Stimulated activated CD8-positive, alpha-beta memory T cell treated with anti-CD3 and anti-CD28 coated beads, Interleukin-4, amount 100 ng/mL, for 48 hours (primary cell): ENCODE measurements around the gene ALPL.

Experiments used
- DNase-seq: peaks from one replicate; pipeline ENCODE4 v3.0.0-alpha.2; 2020

Gene ALPL

DNA sequence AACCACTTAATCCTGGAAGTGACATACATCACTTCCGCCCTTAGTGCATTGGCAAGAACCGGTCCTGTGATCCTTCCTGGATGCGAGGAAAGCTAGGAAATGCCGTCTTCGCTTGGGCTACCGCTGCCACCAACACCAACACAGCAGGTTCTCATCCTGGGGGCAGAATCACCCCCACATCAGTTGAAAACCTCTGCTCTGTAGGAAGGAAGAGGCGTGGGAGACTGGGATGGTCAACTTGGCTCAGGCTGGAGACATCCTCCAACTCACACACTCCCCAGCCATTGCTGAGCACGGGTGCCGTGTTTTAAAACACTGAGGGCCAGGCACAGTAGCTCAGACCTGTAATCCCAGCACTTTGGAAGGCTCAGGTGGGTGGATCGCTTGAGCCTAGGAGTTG lies 74.9 kb downstream of the ALPL start:
- DNase-seq: no peak

DNA sequence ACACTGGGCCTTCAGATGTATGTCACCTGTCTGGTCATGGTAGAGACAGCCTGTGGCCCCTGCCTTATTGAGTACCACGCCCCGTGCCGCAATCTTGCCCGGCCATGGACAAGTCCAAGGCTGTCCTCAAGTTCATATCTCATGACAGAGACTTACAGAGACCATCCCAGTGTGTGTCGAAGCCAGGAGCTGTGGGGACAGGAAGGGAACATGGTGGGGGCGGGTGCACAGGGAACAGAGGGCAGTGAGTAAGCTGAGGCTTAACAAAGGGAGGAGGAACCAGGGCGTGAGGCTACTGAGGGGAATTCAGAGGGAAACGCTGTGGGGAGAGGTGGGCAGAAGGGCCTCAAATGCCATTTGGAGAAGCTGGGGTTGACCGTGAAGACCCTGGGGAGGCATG lies 75.8 kb downstream of the ALPL start:
- DNase-seq: no peak

DNA sequence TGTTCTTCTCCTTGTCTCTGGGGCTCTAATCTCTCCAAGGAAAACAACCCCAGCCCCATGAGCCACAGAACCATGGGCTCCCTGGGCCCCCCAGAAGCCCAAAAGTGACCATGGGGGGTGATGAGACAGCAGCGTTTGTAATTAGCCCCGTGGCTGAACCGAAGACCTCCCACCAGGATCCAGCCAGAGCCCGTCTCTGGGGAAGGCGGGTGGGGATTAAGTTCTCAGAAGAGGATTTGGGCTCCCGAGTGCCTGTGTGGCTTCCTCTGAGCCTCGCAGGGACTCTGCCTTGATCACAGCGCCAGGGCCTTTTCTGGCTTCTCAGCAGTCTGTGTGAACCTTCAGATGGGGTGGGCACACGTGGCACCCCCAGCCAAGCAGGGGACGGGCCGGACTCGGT lies 77.0 kb downstream of the ALPL start:
- no peak for DNase-seq

DNA sequence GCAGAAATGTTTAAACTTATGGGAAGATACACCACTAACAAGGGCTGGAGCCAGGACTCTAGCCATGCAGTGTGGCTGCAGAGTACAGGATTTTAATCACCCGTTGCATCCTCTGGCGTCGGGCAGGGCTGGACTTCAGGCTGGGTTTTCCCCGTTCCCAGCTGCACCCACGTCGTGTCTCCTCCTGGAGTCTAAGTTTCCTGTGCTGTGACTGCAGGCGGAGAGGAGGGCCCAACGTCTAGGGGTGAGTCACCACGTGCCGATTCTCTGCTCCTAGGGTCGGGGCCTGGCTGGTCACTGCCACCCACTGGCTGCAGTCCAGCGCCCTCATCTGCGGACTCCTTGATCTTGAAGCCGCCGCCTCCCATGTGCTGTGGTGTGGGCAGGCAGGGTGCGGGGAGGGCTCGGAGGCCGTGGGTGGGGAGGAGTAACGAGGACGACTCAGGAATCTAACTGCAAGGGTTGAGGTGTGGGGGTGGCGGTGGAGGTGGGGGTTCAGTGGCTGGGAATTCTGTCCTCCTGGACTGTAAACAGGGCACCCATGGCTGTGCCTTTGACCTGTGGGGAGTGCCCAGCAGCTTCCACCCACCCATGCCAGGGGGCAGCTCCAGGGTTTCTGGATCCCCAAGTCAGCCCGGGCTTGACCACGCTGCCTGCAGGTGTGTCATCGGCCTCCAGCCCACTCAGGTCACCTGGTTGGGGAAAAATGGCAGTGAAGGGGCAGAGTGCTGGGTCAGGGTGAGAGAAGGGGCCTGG lies 77.8 kb downstream of the ALPL start:
- no peak for DNase-seq

DNA sequence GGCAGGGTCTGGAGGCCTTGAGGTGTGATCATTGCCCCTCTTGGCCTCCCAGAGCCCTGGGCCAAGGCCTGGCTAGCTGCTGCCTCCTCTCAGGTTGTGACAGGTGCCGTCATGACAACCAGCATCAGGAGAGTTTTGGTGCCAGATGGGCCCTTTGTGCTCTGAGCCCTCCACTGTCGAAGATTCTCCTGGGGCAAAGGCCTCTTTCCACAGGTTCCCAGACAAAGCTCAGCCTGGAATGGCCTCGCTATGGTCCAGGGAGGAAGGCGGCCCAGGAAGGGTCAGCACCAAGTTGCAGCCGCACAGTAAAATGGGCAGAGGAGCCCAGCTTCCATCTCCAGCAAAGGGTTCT lies 78.4 kb downstream of the ALPL start:
- DNase-seq: no peak

DNA sequence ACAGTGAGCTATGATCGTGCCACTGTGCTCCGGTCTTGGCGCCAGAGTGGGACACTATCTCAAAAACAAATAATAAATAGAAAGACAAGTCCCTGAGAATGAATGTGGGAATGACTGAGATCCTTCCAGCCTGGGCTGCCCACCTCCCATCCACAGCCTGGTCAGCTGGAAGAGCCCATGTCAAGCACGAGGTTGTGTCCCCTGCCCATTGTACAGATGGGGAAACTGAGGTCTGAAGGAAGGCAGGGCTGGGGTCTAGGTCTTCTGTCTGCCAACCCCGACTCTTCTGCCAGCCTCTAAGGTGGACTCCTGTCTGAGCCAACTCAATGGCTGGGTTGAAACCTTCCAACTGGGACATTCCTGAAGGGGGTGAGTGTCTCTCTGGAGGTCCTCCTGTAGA lies 80.4 kb downstream of the ALPL start:
- no peak for DNase-seq

DNA sequence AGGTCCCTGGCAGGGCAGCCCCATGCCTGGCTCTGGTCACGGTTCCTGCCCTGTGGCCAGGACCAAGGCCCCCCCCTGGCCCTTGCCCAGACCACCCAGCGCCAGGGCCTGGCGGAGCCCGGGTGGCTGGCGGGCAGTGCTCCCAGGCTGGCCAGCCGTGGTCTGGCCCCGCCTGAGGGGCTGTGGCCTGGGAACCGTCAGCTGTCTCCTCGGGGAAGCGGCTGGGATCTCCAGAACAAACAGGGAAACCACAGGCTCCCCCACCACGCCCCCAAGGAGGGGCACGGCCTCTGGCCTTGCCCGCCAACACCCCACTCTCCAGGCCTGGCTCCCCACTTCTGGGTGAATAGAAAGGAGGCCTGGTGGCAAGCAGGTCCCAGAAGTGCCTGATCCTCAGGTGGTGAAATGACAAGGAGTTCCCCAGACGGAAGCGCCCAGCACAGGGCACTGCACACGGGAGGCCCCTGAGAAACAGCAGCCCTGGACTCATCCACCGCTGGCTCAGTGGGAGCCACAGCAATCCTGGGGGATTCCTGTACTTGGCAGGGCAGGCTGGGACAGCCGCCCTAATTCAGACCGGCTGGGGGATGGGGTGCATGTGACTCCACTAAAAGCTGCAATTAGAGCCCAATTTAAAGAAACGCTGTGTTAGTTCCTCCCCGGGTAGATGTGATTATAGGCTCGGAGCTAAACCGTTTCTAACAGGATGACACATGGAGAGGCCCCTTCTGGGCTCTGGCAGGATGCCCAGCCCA lies 81.1 kb downstream of the ALPL start:
- no peak for DNase-seq

DNA sequence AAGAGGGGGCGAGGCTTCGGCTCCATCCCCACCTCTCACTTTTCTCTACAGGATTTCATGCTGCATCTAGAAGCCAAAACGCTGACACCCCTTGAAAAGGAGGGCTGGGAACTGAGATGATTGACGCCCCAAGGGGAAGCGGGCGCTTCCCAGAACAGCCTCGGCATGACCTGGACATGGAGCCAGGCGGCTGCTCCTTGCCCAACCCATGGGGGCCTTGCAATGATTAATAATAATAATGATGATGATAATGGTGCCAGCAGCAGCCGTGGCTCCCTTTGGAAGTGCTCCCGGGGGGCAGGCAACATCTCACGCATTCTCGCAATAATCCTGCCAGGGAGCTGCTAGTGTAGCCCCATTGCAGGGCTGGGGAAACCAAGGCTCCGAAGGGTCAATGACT lies 81.7 kb downstream of the ALPL start:
- DNase-seq: no peak

DNA sequence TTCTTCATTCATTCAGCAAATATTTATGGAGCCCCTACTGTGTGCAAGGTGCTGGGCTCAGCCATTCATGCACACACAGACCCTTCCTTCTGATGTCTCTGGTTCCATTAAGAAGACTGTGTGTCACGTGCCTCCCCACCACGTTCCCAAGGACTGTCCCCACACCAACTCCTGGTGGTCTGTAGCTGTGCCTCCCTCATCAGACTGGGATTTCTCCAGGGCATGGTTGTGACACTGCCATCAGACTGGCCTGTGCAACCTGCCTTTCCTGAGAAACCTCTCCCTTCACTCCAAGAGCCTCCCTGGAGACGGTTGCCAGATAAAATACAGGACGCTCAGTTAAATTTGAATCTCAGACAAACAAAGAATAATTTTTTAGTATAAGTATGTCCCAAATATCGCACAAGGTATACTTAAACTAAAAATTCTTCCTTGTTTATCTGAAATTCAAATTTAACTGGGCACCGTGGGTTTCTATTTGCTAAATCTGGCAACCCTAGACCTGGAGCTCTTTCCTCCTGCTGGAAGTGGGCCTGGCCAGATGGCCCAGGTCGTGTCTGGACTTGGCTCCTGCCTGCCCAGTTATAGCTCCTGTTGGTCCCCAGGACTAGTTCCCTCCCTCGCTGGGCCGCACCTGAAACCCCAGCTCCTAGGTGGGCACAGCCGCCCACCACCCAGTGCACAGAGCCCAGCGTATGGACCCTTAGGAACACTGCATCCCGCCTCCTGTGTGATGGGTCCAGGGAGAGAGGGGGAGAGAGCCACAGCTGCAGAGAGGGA lies 83.1 kb downstream of the ALPL start:
- no peak for DNase-seq

DNA sequence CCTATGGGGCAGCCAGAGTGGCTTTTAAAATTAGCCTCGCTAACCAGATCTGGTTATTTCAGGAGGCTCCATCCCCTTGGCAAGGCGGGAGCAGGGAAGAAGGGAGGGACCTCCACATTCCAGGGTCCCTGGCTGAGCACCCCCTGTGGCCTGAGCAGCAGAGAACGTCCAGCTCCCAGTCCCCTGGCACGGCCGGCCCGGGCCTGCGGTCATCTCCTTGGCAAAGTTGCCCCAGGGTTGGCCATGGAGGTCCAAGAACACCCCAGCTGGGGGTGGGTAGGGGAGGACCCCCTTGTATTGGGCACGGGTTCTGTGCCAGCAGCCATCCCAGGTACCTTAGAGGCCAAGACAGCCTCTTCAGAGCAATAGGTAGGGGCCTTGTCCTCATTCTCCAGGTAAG lies 84.0 kb downstream of the ALPL start:
- no peak for DNase-seq

DNA sequence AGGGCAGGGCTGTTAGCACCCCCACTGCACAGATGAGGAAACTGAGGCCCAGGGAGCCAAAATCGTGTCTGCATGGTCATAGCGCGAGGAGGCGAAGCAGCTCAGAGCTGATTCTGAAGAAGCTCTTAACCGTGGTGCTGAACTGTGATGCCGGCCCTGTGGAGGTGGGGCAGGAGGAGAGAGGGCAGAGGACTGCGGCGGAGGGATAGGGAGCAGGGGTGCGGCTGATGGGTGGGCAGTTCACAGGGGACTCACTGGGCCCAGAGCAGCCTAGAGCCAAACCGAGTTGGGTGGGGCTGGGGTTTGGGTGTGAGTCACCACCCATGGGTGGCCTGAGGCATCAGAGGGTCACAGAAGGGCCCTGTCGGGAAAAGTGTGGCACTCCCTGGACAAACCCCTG lies 85.3 kb downstream of the ALPL start:
- DNase-seq: no peak

DNA sequence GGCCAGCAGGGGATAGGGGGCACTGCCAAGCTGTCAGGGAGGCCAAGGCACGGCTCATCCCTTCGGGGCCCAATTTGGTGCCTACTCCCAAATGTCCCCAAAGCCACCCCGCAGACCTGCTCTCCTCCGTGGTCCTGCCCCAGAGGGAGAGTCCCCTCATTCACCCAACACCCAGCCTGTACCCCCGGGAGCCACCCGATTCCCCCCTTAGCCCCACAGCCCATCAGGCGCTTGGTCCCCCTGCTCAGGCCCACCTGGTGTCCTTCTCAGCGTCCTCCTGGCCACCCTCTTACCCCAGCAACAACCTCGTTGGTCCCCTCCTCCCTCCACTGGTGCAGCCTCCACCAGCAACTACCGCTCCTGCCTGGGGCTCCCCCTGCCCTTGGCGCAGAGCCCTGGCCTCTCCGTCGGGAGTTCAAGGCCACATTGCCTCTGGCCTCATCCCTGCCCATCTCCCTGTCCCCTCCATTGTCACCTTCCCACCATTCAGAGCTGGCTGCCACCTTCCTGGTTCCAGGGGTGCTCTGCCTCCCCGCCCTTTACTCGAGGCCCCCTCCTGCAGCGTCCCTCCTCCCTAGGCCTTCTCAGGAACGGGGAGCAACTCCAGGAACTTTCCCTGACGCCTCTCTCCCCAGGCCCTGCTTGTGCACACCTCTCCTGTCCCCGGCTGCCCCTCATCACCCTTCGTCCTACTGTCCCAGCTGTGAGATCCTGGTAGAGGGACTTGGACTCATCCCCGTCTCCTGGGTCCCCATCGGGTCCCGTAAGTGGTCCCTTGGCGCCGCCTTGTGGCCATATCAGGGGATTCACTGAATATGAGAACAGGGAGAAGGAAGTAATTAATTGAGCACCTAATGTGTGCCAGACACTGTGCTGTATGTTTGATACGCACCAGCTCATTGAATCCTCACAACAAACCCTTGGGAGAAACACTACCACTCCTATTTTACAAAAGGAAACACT lies 86.0 kb downstream of the ALPL start:
- DNase-seq: peak; percentile 85

DNA sequence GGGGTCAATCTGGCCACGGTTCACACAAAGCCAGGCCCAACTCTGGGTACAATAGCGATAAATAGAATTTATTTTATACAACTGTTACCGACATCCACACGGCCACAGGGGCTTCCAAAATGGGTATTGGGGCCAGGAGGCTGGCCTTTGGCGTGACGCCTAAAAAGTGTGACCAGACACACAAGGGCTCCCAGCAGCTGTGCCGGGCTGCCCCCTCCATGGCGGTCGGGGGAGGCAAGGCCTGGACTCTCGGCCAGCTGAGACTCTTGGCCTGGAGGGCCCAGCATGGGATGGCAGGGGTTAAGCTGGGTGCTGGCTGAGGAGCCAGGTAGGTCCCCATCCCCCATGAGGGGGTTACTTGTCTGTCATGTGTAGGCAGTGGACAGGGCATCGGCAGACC lies 87.0 kb downstream of the ALPL start:
- no peak for DNase-seq

DNA sequence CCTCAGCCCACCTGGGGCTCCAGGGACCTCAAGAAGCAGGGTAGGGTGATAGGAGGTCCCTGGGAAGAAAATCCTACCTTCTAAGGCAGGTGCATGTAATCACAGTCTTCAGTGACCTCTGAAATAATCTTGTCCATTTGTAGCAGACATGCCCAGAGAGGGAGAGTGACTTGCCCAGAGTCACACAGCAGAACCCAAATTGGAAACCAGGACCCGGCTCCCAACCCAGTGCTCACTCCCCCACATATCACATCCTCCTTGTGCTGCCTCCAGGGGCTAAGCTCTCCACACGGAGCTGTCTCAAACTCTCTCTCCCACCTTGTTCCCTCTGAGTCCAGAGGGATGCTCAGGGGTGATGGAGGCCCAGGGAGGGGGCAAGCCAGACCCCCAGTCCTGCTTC lies 87.4 kb downstream of the ALPL start:
- DNase-seq: no peak

DNA sequence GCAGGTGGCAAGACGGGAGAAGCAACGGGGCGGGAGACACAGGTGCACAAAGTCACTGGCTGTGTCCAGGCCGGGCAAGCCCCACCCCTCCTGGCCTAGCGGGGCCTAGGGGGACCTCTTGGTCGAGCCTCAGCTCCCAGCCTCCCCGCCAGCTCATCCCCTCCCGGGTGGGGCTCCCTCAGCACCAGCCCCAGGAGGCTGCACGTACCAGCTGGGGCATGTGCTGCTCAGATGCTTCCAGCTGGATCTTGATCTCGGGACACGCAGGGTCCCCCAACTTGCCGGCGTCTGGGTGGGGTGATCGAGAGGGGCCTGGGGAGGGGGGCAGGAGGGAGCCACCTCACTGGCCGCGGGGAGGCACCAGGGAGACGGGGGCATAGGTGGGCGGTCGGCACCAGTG lies 88.5 kb downstream of the ALPL start:
- no peak for DNase-seq

DNA sequence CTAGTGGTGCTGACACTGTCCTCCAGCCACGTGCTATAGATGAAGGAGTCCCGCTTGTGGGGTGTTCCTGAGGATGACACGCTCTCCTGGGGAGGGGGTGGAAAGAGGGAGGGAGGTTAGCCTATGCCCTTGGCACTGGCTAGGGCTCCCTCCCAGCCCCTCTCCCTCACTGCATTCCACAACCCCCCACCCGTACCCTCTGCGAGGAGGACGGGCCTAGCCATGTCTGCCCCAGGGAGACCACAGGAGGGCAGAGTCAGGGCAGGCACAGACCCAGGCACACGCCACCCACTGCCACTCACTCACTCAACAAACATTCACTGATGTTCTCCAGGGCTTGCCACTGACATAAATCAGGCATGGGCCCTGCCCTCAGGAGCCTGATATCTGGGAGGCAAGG lies 89.2 kb downstream of the ALPL start:
- no peak for DNase-seq

DNA sequence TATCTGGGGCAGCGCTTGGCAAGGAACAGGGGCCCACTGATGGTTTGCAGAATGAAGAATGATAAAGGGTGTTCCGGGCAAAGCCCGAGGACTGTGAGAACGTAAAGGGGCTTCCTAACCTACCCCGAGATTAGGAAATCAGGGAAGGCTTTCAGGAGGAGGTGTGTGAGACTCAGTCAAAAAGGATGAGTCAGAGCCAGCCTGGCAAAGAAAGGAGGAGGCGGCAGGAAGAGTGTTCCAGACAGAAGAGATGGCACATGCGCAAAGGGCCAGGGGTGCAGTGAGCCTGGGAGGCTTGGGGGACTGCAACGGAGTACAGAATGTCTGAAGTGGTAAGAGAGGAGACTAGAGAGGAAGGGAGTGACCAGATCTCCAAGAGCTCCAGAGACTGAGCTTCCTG lies 89.7 kb downstream of the ALPL start:
- no peak for DNase-seq

DNA sequence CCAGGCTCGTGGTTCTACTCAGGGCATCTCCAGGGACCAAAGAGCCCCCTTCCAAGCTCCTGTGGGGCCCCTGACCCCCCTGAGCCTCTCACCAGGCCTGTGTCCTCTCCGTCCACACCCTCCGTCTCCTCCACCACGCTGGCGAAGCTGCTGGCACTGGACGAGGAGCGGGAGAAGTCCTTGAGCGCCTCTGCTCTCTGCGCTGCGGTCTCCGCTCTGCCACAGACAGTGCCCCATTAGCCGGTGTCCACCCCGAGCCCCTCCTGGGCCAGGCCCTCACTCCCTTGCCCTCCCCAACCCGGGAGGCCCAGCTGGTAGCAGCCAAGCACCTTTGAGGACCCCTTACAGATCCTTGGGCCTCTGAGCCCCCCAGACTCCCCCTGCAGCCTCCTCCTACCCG lies 90.2 kb downstream of the ALPL start:
- DNase-seq: no peak

DNA sequence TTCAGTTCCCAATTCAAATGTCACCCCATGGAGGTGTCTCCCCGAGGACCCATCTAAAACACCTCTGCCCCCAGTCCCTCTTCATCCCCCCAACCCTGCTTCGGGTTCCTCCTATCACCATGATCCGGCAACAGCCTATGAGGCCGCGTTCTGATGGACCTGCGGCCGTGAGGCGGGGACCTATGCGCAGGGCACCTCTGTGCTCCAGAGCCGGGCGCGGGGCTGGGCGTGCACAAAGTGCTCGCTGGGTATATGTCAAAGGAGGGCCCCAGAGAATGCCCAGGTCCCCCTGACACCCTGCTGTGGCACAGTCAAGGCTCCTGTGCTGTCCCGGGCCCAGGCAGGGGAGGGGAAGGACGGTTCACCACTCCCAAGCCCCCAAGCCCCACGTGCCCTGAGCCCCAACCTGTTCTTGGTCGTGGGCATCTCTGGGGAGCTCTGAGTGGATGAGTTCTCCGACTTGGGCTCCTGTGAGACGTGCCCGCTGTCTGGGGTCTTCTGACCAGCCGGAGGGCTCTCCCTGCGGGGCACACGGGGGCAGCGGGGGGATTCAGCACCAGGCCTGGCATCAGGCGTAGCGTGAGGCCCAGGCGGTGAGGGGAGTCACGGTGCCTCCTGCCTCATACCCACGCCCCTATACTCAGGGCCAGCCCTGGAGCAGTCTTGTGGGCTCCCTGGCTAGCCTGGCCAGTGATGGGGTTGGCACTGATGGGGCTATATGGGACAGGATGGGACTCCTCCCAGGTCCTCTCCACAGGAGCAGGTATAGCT lies 92.2 kb downstream of the ALPL start:
- DNase-seq: no peak

DNA sequence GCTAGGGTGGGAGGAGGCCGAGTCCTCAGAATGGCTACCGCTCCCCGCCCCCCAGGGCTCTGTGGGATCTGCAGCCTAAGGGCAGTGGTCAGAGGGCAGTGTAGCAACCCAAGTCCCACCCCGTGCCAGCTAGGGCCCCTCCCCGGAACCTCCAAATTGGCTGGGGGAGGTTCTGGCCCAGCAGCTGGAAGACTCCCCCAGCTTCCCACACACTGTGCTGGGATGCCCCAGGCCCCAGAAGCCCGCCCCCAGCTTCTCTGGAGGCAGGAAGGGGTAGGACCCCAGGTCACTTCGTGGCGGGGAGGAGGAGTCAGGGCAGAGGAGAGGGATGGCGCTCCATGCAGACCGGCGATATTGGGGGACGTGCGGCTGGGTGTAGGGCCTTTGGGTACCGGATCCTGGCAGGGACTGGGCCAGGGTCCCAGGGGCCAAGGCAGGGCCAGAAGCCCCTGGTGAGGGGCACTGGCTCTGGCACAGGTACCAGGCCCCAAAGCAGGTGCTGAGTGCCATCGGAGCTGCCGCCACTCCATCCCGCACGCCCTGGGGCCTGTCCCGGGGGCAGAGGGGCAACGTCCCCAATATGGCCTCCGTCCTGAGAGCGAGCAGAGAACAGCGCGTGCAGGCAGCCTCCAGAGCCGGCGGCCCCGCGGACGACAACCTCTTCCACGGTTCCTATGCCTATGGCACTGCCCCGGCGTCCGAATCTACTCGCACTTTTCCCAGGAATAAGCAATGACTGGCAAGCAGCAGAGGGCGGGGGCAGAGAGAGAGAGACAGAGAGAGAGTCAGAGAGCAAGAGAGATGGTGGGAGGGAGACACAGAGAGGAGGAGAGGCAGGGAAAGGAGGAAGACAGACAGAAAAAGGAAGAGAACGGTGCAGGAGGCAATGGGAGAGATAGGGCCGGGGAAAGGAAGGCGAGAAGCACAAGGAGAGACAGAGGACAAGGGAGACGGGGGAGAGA lies 94.2 kb downstream of the ALPL start:
- DNase-seq: no peak
